K562 (cell line): ENCODE results near the gene MAEL. TPM values are rescaled to one million over a fixed set of nuclear protein-coding genes. Genes with fewer than 3 reads are reported as not detected.

Source experiments
- ATAC-seq: fragments of 200-7000 bp; cut with Tn5 transposase; 3 replicates; pipeline ENCODE4 v1.9.1; 2020; ENCODE audit warnings: moderate library complexity
- BruUV-seq: library from RNA; stranded (reverse); fragments of 400-500 nt; replicated peaks from 2 replicates; lab custom pipeline; 2021; lab: Mats Ljungman, UMichigan
- CTCF ChIA-PET: fragments of 300-600 bp; formaldehyde crosslinking; extraction: SDS; loops from one replicate; lab custom pipeline; 2021; ENCODE audit warnings: low intra/inter-chr PET ratio; lab: Yijun Ruan, JAX
- POLR2A ChIA-PET: fragments of 300-600, 350-650 bp; sonication (Branson Sonifier 250); formaldehyde crosslinking; extraction: SDS; loops from one replicate; lab custom pipeline; 2021; ENCODE audit warnings: antibody characterized with exemption, inconsistent platforms; lab: Yijun Ruan, JAX
- DNase-seq, 4 experiments: peaks; one replicate each; pipeline versions ENCODE4 v3.0.0 to v3.0.0-alpha.2; 2011 to 2018; ENCODE audit warnings: low spot score in 3 of 4, mixed read lengths in 3 of 4; ENCODE audit errors: extremely low read depth in 1 of 4
- FAIRE-seq: peaks from 2 replicates; lab custom pipeline; 2011; peaks lifted over from hg19 to GRCh38; lab: Jason Lieb, UNC
- H2AFZ ChIP-seq: 2 replicates; pipeline ENCODE4 v1.6.0; 2011; ENCODE audit warnings: low read depth, low read length, control low read depth, inconsistent platforms
- H3K27ac ChIP-seq: fragments of 200-600 bp; 3 replicates; pipeline ENCODE4 v1.8.0; 2011; ENCODE audit warnings: low read depth, mild to moderate bottlenecking, control low read depth, inconsistent platforms, low read length, moderate library complexity, mixed read lengths; ENCODE audit errors: extremely low read depth
- H3K27me3 ChIP-seq, 2 experiments: fragments of 300-600 bp in 1 of 2; 2 replicates in 1 of 2; 3 replicates in 1 of 2; pipeline versions ENCODE4 v1.6.0 to v1.8.0; 2011; ENCODE audit warnings: inconsistent platforms in 2 of 2, low read length in 2 of 2, mild to moderate bottlenecking in 1 of 2, mixed read lengths in 1 of 2, moderate library complexity in 1 of 2; ENCODE audit not compliant: control insufficient read depth in 2 of 2, insufficient read depth in 2 of 2
- H3K36me3 ChIP-seq: fragments of 300-600 bp; 3 replicates; pipeline ENCODE4 v1.8.0; 2011; ENCODE audit warnings: mild to moderate bottlenecking, low read length, inconsistent platforms; ENCODE audit not compliant: control insufficient read depth, insufficient read depth
- H3K4me1 ChIP-seq, 2 experiments: fragments of 200-600 bp in 1 of 2; replicated peaks in 1 of 2; 2 replicates in 1 of 2; 3 replicates in 1 of 2; pipeline versions ENCODE4 v1.5.1 to v1.8.0; 2011; ENCODE audit warnings: inconsistent platforms in 2 of 2, low read length in 2 of 2, mild to moderate bottlenecking in 1 of 2, mixed read lengths in 1 of 2, moderate library complexity in 1 of 2; ENCODE audit not compliant: control insufficient read depth in 2 of 2, insufficient read depth in 2 of 2
- H3K4me2 ChIP-seq: 2 replicates; pipeline ENCODE4 v1.6.1; 2011; ENCODE audit warnings: low read length, control low read depth, inconsistent platforms, mixed read lengths; ENCODE audit not compliant: insufficient read depth
- H3K4me3 ChIP-seq: fragments of 200-600 bp; sonication (generic), shearing (Covaris generic); 2 replicates; pipeline ENCODE4 v1.5.1; 2016; ENCODE audit warnings: control low read depth, inconsistent platforms
- H3K79me2 ChIP-seq: fragments of 200-600 bp; 3 replicates; pipeline ENCODE4 v1.8.0; 2011; ENCODE audit warnings: low read length, inconsistent platforms; ENCODE audit not compliant: control insufficient read depth, insufficient read depth
- H3K9ac ChIP-seq, 2 experiments: 2 replicates each; pipeline versions ENCODE4 v1.6.0 to v1.6.1; 2011; ENCODE audit warnings: low read depth in 2 of 2, low read length in 2 of 2, control low read depth in 1 of 2, inconsistent platforms in 1 of 2, mild to moderate bottlenecking in 1 of 2, mixed read lengths in 1 of 2; ENCODE audit not compliant: insufficient read depth in 1 of 2
- H3K9me1 ChIP-seq: one replicate; pipeline ENCODE4 v1.6.0; 2011; ENCODE audit warnings: inconsistent platforms, mild to moderate bottlenecking, low read length, moderate library complexity; ENCODE audit not compliant: control insufficient read depth, insufficient read depth
- H3K9me3 ChIP-seq: replicated peaks from 2 replicates; pipeline ENCODE4 v1.5.1; 2011; ENCODE audit warnings: low read depth, low read length, inconsistent platforms; ENCODE audit not compliant: control insufficient read depth, insufficient read depth
- H4K20me1 ChIP-seq: replicated peaks from 2 replicates; pipeline ENCODE4 v1.6.1; 2011; ENCODE audit warnings: low read length, inconsistent platforms, mixed read lengths; ENCODE audit not compliant: control insufficient read depth, insufficient read depth
- CBX1 ChIP-seq: sonication (generic); IDR thresholded peaks from 2 replicates; pipeline ENCODE4 v1.6.1; 2016; ENCODE audit warnings: antibody characterized with exemption, low read depth, mild to moderate bottlenecking
- ETS2 ChIP-seq: IDR thresholded peaks from 2 replicates; pipeline ENCODE4 v1.6.1; 2016; ENCODE audit warnings: borderline replicate concordance, missing genetic modification characterization, mild to moderate bottlenecking, moderate library complexity, missing compliant biosample characterization; ENCODE audit not compliant: poor library complexity, severe bottlenecking
- GTF3C2 ChIP-seq: IDR thresholded peaks from 3 replicates; pipeline ENCODE4 v1.6.1; 2011; ENCODE audit warnings: borderline replicate concordance, mild to moderate bottlenecking, moderate library complexity; ENCODE audit not compliant: insufficient read length; ENCODE audit errors: extremely low read depth
- NCOA4 ChIP-seq: fragments of 450-650 bp; IDR thresholded peaks from 2 replicates; pipeline ENCODE4 v1.6.1; 2018; ENCODE audit warnings: mild to moderate bottlenecking; ENCODE audit not compliant: partially characterized antibody
- NFATC3 ChIP-seq: fragments of 450-650 bp; IDR thresholded peaks from 2 replicates; pipeline ENCODE4 v1.6.1; 2017; ENCODE audit warnings: mild to moderate bottlenecking
- RAD51 ChIP-seq: fragments of 450-650 bp; IDR thresholded peaks from 2 replicates; pipeline ENCODE4 v1.7.1; 2016; ENCODE audit warnings: low read depth, mild to moderate bottlenecking, borderline replicate concordance
- RFX7 ChIP-seq: fragments of 250-450 bp; sonication (Bioruptor Pico); IDR thresholded peaks from 2 replicates; pipeline ENCODE4 v1.5.1; 2021; ENCODE audit warnings: mild to moderate bottlenecking
- SAFB2 ChIP-seq: fragments of 200-400 bp; formaldehyde crosslinking; IDR thresholded peaks from 2 replicates; pipeline ENCODE4 v1.6.1; 2018; ENCODE audit warnings: borderline replicate concordance, low read length, low read depth, moderate library complexity; ENCODE audit not compliant: severe bottlenecking
- SMARCA5 ChIP-seq: fragments of 450-650 bp; IDR thresholded peaks from 2 replicates; pipeline ENCODE4 v1.6.1; 2016
- TOE1 ChIP-seq, 2 experiments: fragments of 450-650 bp in 1 of 2; sonication (generic) in 1 of 2; formaldehyde crosslinking in 1 of 2; IDR thresholded peaks; 2 replicates each; pipeline versions ENCODE4 v1.7.1 to v1.8.0; 2016 to 2022; ENCODE audit warnings: borderline replicate concordance in 2 of 2, mild to moderate bottlenecking in 2 of 2, antibody characterized with exemption in 1 of 2, inconsistent platforms in 1 of 2, low read depth in 1 of 2, missing genetic modification reagents in 1 of 2, moderate library complexity in 1 of 2
- U2AF1 ChIP-seq: fragments of 200-400 bp; formaldehyde crosslinking; optimal IDR thresholded peaks from 2 replicates; pipeline ENCODE3; 2017; ENCODE audit warnings: mild to moderate bottlenecking, low read depth, low read length, moderate library complexity
- ZNF146 ChIP-seq: IDR thresholded peaks from one replicate; pipeline ENCODE4 v1.6.1; 2018; ENCODE audit warnings: missing compliant biosample characterization; ENCODE audit not compliant: unreplicated experiment
- ZNF639 ChIP-seq, 2 experiments: fragments of 200-800 bp in 1 of 2; sonication (Bioruptor generic) in 1 of 2; sonication (generic) in 1 of 2; formaldehyde crosslinking in 1 of 2; IDR thresholded peaks in 1 of 2; conservative IDR thresholded peaks in 1 of 2; 2 replicates each; pipeline versions ENCODE4 v1.5.0 to v1.6.1; 2016 to 2020; ENCODE audit warnings: missing compliant biosample characterization in 1 of 2, missing genetic modification characterization in 1 of 2, missing genetic modification reagents in 1 of 2
- WGBS: fragments of 100-300 bp; shearing (Covaris generic); methylation state at CpG from one replicate; pipeline ENCODE4 v1.1.6; 2016; ENCODE audit warnings: low coverage, mixed read lengths; ENCODE audit not compliant: insufficient coverage; ENCODE audit errors: missing lambda C conversion rate; 5-methylcytosine and 5-hydroxymethylcytosine counted together
- in situ Hi-C: fragments of 300-500 bp; cut with MboI; formaldehyde crosslinking; loops from 4 replicates; pipeline ENCODE4 v1.15.0; 2018; ENCODE audit warnings: inconsistent platforms, mixed read lengths
- intact Hi-C: fragments of 100-400 bp; cut with micrococcal nuclease; formaldehyde crosslinking; loops from 2 replicates; pipeline ENCODE4 v1.14.2; 2022
- polyA plus RNA-seq, 8 experiments: library from polyadenylated mRNA; depleted of rRNA in 4 of 8; stranded (reverse) in 5 of 8; unstranded in 3 of 8; fragments of >200 nt; fragmentation: Nextera tagmentation in 2 of 8; fragmentation: Illumina TruSeq in 1 of 8; extraction: Ambion mirVana in 2 of 8; extraction: Trizol in 1 of 8; gene quantifications; 2 replicates each; pipeline versions ENCODE4 v1.2.1 to v1.2.3, GENCODE V29; 2011 to 2014; ENCODE audit warnings: inconsistent platforms in 1 of 8, missing spikeins in 1 of 8
- total RNA-seq, 7 experiments: library from RNA; depleted of rRNA in 6 of 7; stranded (reverse); fragments of >200 nt in 6 of 7; fragmentation: Illumina TruSeq in 2 of 7; extraction: Trizol in 2 of 7; gene quantifications; 2 replicates each; pipeline versions ENCODE4 v1.2.1 to v1.2.3, GENCODE V29; 2011 to 2021; ENCODE audit warnings: low replicate concordance in 1 of 7
- TF ChIP-seq, protein P1 (sequence below): sonication (generic); formaldehyde crosslinking; IDR thresholded peaks from 2 replicates; pipeline ENCODE4 v1.4.0; 2020; ENCODE audit warnings: mild to moderate bottlenecking, missing genetic modification reagents
- TF ChIP-seq, protein P2 (sequence below): fragments of 250-450 bp; sonication (Bioruptor Pico); IDR thresholded peaks from 2 replicates; pipeline ENCODE4 v1.8.0; 2022; ENCODE audit warnings: moderate library complexity, mild to moderate bottlenecking, inconsistent platforms

The MAEL gene
- total and polyA plus RNA-seq, 9 of the 15 experiments (the other 6 are each of a cell fraction or from before 2014, with no cell fraction given), result 0.11 to 1.9 (median 0.75) TPM

GRCh38 chr1:166972826-166973225 lies 16.3 kb upstream of the MAEL start:
- peaks cover 6% of the 10 kb centered on the region; the same call in 1 of the 2 replicates for H4K20me1 ChIP-seq
- no peak overlapping the region for H3K27ac ChIP-seq
- H3K4me1 ChIP-seq, result peaks cover 3 to 13% of the 10 kb centered on the region in 2 experiments; a peak in 3 of 5 replicates
- ChIA-PET POLR2A (interaction anchor here (0.5 kb wide), 1 partner anchor 105 kb away, joined by 3 read pairs; no protein-coding TSS in a partner anchor), CTCF (no interaction called here)
- H3K27me3 ChIP-seq, result peaks cover 39 to 45% of the 10 kb centered on the region in 2 experiments
- FAIRE-seq (no peak), ATAC-seq (no peak), DNase-seq (no peak)
- no peaks in the 10 kb centered on the region for H3K9me3 ChIP-seq
- H3K36me3 ChIP-seq, result no peaks in the 10 kb centered on the region
- intact Hi-C loops, result no loop called here
- no peaks in the 10 kb centered on the region for H3K9me1 ChIP-seq
- no peak overlapping the region for H2AFZ ChIP-seq
- in situ Hi-C loops, result no loop called here
- no TSS peak for BruUV-seq
- no peaks in the 10 kb centered on the region for H3K79me2 ChIP-seq
- no peak overlapping the region for H3K4me3 ChIP-seq
- WGBS, result 0% methylated on average over 2 of the region's 2 CpGs
- no peak overlapping the region for H3K4me2 ChIP-seq
- no peak overlapping the region for H3K9ac ChIP-seq
- no peak for TF ChIP-seq ZNF639 (CRISPR knock-in tag; conservative IDR thresholded peaks at IDR 0.05 in 1 of 2, IDR thresholded peaks at IDR 0.05 in 1 of 2)
- TF ChIP-seq RAD51, result no peak
- no peak for TF ChIP-seq GTF3C2
- TF ChIP-seq, protein P1, sequence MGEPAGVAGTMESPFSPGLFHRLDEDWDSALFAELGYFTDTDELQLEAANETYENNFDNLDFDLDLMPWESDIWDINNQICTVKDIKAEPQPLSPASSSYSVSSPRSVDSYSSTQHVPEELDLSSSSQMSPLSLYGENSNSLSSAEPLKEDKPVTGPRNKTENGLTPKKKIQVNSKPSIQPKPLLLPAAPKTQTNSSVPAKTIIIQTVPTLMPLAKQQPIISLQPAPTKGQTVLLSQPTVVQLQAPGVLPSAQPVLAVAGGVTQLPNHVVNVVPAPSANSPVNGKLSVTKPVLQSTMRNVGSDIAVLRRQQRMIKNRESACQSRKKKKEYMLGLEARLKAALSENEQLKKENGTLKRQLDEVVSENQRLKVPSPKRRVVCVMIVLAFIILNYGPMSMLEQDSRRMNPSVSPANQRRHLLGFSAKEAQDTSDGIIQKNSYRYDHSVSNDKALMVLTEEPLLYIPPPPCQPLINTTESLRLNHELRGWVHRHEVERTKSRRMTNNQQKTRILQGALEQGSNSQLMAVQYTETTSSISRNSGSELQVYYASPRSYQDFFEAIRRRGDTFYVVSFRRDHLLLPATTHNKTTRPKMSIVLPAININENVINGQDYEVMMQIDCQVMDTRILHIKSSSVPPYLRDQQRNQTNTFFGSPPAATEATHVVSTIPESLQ (CRISPR knock-in tag), result no peak
- no peak for TF ChIP-seq ETS2
- no peak for TF ChIP-seq ZNF146
- TF ChIP-seq SMARCA5, result no peak
- no peak for TF ChIP-seq SAFB2
- no peak for TF ChIP-seq TOE1 (IDR thresholded peaks at IDR 0.05; ENCODE audit: borderline replicate concordance)
- TF ChIP-seq TOE1 (CRISPR knock-in tag; IDR thresholded peaks at IDR 0.05; ENCODE audit: borderline replicate concordance, low read depth), result no peak
- no peak for TF ChIP-seq NFATC3
- no peak for TF ChIP-seq NCOA4
- no peak for TF ChIP-seq RFX7 (CRISPR knock-in tag)
- TF ChIP-seq CBX1, result no peak
- TF ChIP-seq, protein P2, sequence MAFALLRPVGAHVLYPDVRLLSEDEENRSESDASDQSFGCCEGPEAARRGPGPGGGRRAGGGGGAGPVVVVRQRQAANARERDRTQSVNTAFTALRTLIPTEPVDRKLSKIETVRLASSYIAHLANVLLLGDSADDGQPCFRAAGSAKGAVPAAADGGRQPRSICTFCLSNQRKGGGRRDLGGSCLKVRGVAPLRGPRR (CRISPR knock-in tag), result no peak
- no peak for TF ChIP-seq U2AF1
